SJSA1 (cell line): ENCODE measurements around the gene PDCD6IP. TPM values are rescaled to one million over a fixed set of nuclear protein-coding genes. Genes with fewer than 3 reads are reported as not detected.
A peak's percentile ranks its signal among the peaks of the same experiment; 100 is the strongest.
"Not testable (repeated sequence)": the region's sequence is repeated elsewhere in the genome, so short reads cannot be mapped to it uniquely, and the experiment has no call there.

Experiments used
- DNase-seq, 2 experiments: peaks; one replicate each; pipeline ENCODE4 v3.0.0-alpha.2; 2015 to 2020; ENCODE audit warnings: low spot score in 2 of 2, low read depth in 1 of 2
- H3K27ac ChIP-seq: fragments of 250-450 bp; sonication (Bioruptor Pico); 2 replicates; pipeline ENCODE4 v1.5.1; 2020; ENCODE audit warnings: mild to moderate bottlenecking, moderate library complexity
- H3K27me3 ChIP-seq: fragments of 250-450 bp; sonication (Bioruptor Pico); replicated peaks from 2 replicates; pipeline ENCODE4 v1.5.1; 2020; ENCODE audit warnings: mild to moderate bottlenecking, moderate library complexity
- H3K36me3 ChIP-seq: fragments of 250-450 bp; sonication (Bioruptor Pico); 2 replicates; pipeline ENCODE4 v1.5.1; 2020; ENCODE audit warnings: mild to moderate bottlenecking
- H3K4me1 ChIP-seq: fragments of 250-450 bp; sonication (Bioruptor Pico); replicated peaks from 2 replicates; pipeline ENCODE4 v1.6.1; 2021; ENCODE audit warnings: mild to moderate bottlenecking
- H3K4me3 ChIP-seq: fragments of 250-450 bp; sonication (Bioruptor Pico); 2 replicates; pipeline ENCODE4 v1.5.1; 2020; ENCODE audit warnings: mild to moderate bottlenecking
- H3K9me3 ChIP-seq: fragments of 250-450 bp; sonication (Bioruptor Pico); replicated peaks from 2 replicates; pipeline ENCODE4 v1.5.1; 2020; ENCODE audit warnings: mild to moderate bottlenecking
- total RNA-seq: library from RNA; depleted of rRNA; stranded (reverse); fragments of >200 nt; shearing (Covaris generic); gene quantifications from 2 replicates; pipeline ENCODE4 v1.2.3, GENCODE V29; 2014; rRNA removed

The PDCD6IP gene
- 58.1 and 157 TPM in 2 replicates for total RNA-seq

DNA sequence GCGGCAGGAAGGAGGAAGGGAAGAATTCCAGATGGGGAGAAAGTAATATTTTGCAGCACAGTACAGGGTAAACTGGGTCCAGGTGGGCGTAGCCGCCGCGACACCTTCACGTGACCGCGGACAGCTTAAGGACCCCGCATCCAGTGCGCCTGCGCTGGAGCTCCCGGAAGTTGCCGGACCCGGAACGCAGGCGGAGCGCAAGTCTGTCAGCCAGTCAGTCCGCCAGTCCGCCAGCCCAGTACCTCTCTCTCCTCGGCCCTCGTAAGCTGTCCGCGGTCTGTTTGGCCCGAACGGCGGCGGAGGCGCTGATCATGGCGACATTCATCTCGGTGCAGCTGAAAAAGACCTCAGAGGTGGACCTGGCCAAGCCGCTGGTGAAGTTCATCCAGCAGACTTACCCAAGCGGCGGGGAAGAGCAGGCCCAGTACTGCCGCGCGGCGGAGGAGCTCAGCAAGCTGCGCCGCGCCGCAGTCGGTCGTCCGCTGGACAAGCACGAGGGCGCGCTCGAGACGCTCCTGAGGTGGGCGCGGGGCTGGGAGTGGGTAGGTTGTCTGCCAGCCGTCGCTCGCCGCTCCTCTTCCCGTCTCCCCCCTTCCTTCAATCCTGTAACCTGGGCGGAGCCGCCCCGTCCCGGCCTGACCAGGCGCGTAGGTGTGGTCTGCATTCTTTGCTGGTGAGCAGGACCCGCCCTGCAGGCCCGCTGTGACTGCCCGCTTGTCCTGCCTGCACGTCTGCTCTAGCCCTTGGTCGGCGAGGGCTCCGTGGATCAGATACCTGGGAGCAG is at the start of gene PDCD6IP:
Gene PDCD6IP, plus strand, starts transcription at position 213 of the 784 bp plus-strand sequence. Its CDS starts 99 bp downstream, at position 312.
- peak; percentile 92 for DNase-seq
- Histone ChIP-seq H3K27me3 (no peaks in the 10 kb centered on the region), H3K4me1 (peaks cover 14% of the 10 kb centered on the region; the same call in 1 of the 2 replicates), H3K36me3 (peaks cover 11% of the 10 kb centered on the region; the same call in 1 of the 2 replicates), H3K27ac (peak within 1 kb of the TSS; percentile 92), H3K9me3 (no peaks in the 10 kb centered on the region), H3K4me3 (peak within 1 kb of the TSS; percentile 80)

DNA sequence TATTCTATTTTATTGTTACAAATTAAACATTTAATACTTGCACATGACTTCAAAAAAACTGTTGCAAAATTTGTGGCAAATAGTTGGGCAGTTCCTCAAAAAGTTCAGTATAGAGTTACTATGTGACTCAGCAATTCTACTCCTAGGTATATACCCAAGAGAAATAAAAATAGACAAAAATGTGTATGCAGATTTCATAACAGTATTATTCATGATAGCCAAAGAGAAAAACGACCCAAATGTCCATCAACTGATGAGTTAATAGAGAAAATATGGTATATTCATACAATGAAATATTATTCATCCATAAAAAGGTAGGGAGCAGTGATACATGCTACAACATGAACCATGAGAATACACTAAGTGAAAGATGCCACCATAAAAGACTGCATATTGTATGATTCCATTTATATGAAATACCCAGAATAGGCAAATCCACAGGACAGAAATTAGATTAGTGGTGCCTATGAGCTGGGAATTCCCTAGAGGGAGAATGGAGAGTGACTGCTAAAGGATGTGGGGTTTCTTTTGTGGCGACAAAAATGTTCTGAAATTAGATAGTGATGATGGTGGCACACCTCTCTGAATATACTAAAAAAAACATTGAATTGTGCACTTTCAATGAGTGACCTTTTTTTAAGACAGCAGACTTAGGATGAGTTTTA is 48.8 kb upstream of the PDCD6IP start:
- DNase-seq: no peak

GRCh38 chr3:33750211-33750548 is 48.2 kb upstream of the PDCD6IP start:
- DNase-seq: no peak
- Histone ChIP-seq H3K27ac (no peak overlapping the region), H3K36me3 (no peaks in the 10 kb centered on the region), H3K4me3 (no peak overlapping the region), H3K4me1 (no peaks in the 10 kb centered on the region; the same call in 1 of the 2 replicates), H3K9me3 (no peaks in the 10 kb centered on the region), H3K27me3 (no peaks in the 10 kb centered on the region)

More for the DNA sequence above, 48.8 kb upstream of the PDCD6IP start:
- Histone ChIP-seq H3K9me3 (no peaks in the 10 kb centered on the region), H3K27ac (no peak overlapping the region), H3K4me1 (no peaks in the 10 kb centered on the region; the same call in 1 of the 2 replicates), H3K4me3 (no peak overlapping the region), H3K36me3 (no peaks in the 10 kb centered on the region), H3K27me3 (no peaks in the 10 kb centered on the region)

- peak in 1 of 2 experiments; percentile 6 for DNase-seq
- Histone ChIP-seq H3K4me3 (no peak overlapping the region), H3K36me3 (no peaks in the 10 kb centered on the region)
Measured at GRCh38 chr3:33751336-33751735, 47.1 kb upstream of the PDCD6IP start.

DNA sequence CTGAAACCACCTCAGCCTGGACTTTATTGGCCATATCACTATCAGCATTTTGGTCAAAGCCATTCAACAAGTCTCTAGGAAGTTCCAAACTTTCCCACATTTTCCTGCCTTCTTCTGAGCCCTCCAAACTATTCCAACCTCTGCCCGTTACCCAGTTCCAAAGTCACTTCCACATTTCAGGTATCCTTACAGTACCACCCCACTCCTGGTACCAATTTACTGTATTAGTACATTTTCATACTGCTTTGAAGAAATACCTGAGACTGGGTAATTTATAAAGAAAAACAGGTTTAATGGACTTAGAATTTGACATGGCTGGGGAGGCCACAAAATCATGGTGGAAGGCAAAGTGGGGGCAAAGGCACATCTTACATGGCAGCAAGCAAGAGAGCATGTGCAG is 44.0 kb upstream of the PDCD6IP start:
- not testable (repeated sequence) for H3K27ac ChIP-seq, H3K36me3 ChIP-seq, H3K27me3 ChIP-seq, H3K4me3 ChIP-seq, DNase-seq, H3K9me3 ChIP-seq, H3K4me1 ChIP-seq

More at GRCh38 chr3:33751336-33751735, 47.1 kb upstream of the PDCD6IP start:
- H3K27me3 ChIP-seq: no peaks in the 10 kb centered on the region
- H3K9me3 ChIP-seq: no peaks in the 10 kb centered on the region
- H3K4me1 ChIP-seq: no peaks in the 10 kb centered on the region; the same call in 1 of the 2 replicates
- H3K27ac ChIP-seq: no peak overlapping the region

DNA sequence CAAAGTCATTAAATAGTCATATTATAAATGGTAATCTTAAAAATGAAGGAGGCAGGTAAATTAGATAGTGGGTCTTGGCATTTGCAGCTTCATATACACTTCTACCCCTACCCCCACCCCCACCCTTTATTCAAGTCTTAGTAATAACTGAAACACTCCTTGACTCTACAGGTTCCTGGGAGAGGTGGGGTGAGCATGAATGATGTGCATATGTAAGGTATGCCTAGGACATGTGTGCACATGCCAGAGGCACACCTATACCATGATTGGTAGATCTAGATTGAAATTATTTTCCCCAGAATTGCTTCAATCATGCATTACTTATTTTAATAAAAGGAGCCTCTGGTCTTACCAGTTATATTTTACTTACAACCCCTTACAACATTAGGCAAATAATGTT is 40.1 kb upstream of the PDCD6IP start:
- Histone ChIP-seq H3K27ac (no peak overlapping the region), H3K4me3 (no peak overlapping the region), H3K36me3 (no peaks in the 10 kb centered on the region), H3K4me1 (no peaks in the 10 kb centered on the region), H3K9me3 (no peaks in the 10 kb centered on the region), H3K27me3 (no peaks in the 10 kb centered on the region)
- no peak for DNase-seq

DNA sequence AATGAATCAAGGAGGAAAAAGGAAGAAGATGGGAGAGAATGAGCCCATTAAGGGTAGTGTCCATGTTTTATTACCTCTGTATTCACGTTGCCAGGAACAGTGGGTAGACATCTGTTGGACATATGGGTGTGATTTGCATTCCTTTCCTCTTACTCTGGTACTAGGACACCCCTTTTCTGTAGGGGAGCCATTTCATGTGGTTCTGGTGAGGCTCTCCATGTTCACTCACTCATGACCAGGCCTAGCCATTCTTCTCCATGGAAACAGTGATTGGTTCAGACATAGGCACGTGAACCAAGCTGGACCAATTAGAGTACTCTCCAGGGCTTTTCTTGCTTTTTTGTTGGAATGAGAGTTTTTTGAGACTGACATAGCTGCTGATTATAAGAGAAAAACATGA is 39.6 kb upstream of the PDCD6IP start:
- no peak overlapping the region for H3K27ac ChIP-seq
- H3K9me3 ChIP-seq: no peaks in the 10 kb centered on the region
- H3K36me3 ChIP-seq: no peaks in the 10 kb centered on the region
- H3K27me3 ChIP-seq: no peaks in the 10 kb centered on the region
- no peak overlapping the region for H3K4me3 ChIP-seq
- no peak for DNase-seq
- H3K4me1 ChIP-seq: no peaks in the 10 kb centered on the region

- Histone ChIP-seq H3K9me3 (no peaks in the 10 kb centered on the region), H3K27ac (no peak overlapping the region)
Measured at GRCh38 chr3:33768578-33769330, 29.7 kb upstream of the PDCD6IP start.

DNA sequence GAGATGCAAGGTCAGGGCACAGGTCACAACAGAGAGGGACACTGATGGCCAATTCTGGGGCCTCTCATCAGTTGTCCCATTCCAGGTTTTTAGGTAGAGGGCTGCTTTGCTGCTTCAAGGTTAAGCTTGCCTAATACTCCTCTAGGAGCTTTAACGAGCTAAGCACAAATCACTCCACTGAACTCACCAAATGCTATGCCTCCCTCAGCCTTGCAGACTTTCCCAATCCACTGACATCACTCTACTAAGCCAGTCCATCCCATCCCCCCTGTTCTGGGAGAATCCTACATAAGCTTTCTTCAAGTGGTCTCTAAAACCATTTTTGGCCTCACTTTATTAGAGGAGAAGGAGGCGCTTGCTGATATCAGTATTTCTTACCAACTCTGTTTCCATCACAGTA is 24.8 kb upstream of the PDCD6IP start:
- Histone ChIP-seq H3K9me3 (no peaks in the 10 kb centered on the region), H3K4me3 (no peak overlapping the region), H3K4me1 (no peaks in the 10 kb centered on the region), H3K36me3 (no peaks in the 10 kb centered on the region), H3K27me3 (no peaks in the 10 kb centered on the region), H3K27ac (no peak overlapping the region)
- DNase-seq: no peak

More at GRCh38 chr3:33768578-33769330, 29.7 kb upstream of the PDCD6IP start:
- DNase-seq: no peak
- H3K4me1 ChIP-seq: no peaks in the 10 kb centered on the region
- no peaks in the 10 kb centered on the region for H3K27me3 ChIP-seq
- H3K36me3 ChIP-seq: no peaks in the 10 kb centered on the region
- H3K4me3 ChIP-seq: no peak overlapping the region

- no peaks in the 10 kb centered on the region for H3K36me3 ChIP-seq
- no peaks in the 10 kb centered on the region for H3K9me3 ChIP-seq
- no peak overlapping the region for H3K27ac ChIP-seq
- no peak overlapping the region for H3K4me3 ChIP-seq
- H3K27me3 ChIP-seq: no peaks in the 10 kb centered on the region
- H3K4me1 ChIP-seq: no peaks in the 10 kb centered on the region
- no peak for DNase-seq
Measured at GRCh38 chr3:33775363-33775762, 23.1 kb upstream of the PDCD6IP start.

- no peak overlapping the region for H3K4me3 ChIP-seq
- no peaks in the 10 kb centered on the region for H3K4me1 ChIP-seq
- no peak overlapping the region for H3K27ac ChIP-seq
- H3K36me3 ChIP-seq: no peaks in the 10 kb centered on the region
- no peaks in the 10 kb centered on the region for H3K27me3 ChIP-seq
- no peak for DNase-seq
- no peaks in the 10 kb centered on the region for H3K9me3 ChIP-seq
Measured at GRCh38 chr3:33777996-33778395, 20.4 kb upstream of the PDCD6IP start.

DNA sequence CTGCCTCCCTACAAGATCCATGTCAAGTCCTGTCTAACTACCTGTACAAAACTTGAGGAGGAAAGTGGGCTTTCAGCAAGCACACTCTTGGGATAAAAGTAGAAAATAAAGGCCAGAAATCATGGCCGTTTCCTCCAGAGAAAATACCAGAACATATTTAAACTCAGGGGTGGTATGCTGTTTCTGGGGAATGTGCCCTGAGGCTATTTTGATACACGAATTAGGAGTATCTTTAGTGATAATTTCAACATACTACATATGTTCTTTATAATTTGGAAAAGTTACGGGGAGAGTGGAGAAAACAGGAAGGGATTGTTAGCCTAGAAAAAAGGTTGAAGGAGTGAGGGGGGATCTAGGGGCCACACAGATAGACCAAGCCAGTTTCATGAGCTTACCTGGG is 18.7 kb upstream of the PDCD6IP start:
- Histone ChIP-seq H3K4me1 (no peaks in the 10 kb centered on the region), H3K27ac (no peak overlapping the region), H3K9me3 (no peaks in the 10 kb centered on the region), H3K36me3 (no peaks in the 10 kb centered on the region), H3K4me3 (no peak overlapping the region), H3K27me3 (no peaks in the 10 kb centered on the region)
- DNase-seq: no peak

GRCh38 chr3:33781413-33781812 is 17.0 kb upstream of the PDCD6IP start:
- not testable (repeated sequence) for H3K27me3 ChIP-seq, DNase-seq, H3K36me3 ChIP-seq, H3K9me3 ChIP-seq, H3K4me3 ChIP-seq, H3K27ac ChIP-seq, H3K4me1 ChIP-seq
